ENCODE measurements around the gene WNT4. TPM values are rescaled to one million over a fixed set of nuclear protein-coding genes. Genes with fewer than 3 reads are reported as not detected.

The WNT4 gene
- total and polyA plus RNA-seq, 2 of the 8 experiments (the other 6 are each of a cell fraction or from before 2014, with no cell fraction given), result 1.3 to 6.6 TPM

DNA sequence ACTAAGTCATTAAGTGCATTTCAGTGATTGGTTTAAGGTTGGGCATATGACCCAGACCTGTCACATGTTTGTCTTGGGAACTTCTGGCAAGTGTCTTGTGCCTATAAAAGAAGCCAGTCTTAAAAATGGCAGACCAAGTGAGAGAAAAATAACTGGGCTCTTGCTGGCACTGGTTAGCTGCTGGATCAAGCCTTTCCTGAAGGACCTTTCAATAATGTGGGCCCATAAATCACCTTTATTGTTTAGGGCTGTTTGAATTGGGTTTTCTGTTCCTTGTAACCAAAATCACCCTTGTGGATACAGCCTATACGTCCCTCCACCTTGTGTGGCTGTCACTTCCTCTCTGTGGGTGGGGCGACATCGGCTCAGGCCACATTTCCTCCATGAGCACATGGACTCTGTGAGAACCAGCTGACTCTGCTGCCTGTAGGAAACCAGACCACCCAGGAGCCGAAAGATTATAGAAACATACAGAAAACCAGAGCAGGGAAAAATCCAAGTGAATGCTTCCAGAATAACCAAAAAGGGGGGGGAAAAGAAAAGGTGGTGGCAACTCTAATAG lies 25.6 kb upstream of the WNT4 start:
- H3K14ac ChIP-seq (ENCODE audit: insufficient read length), result no peak overlapping the region

More for the DNA sequence above, 25.6 kb upstream of the WNT4 start:
- no peak overlapping the region for H3K9ac ChIP-seq (replicated peaks in 1 of 4; ENCODE audit: extremely low read depth in 1 of 4, low read depth in 3 of 4, low read length in 3 of 4)
- H3K27me3 ChIP-seq (replicated peaks in 1 of 4; ENCODE audit: control insufficient read depth in 3 of 4, extremely low read depth in 1 of 4, insufficient read depth in 3 of 4, low read length in 3 of 4), result no peaks in the 10 kb centered on the region; a peak in 1 of 7 replicates
- TF ChIP-seq SRF (IDR thresholded peaks at IDR 0.05; ENCODE audit: low read depth, low read length), result no peak
- H2BK20ac ChIP-seq (ENCODE audit: low read length), result no peak overlapping the region
- no peak overlapping the region for H2BK15ac ChIP-seq (ENCODE audit: low read length)
- POLR2A ChIA-PET (ENCODE audit: partially characterized antibody), result no interaction called here
- H3K36me3 ChIP-seq (ENCODE audit: control insufficient read depth in 2 of 4, insufficient read depth in 4 of 4, low read length in 3 of 4), result no peaks in the 10 kb centered on the region
- no peak overlapping the region for H3K4me2 ChIP-seq (ENCODE audit: insufficient read depth in 1 of 2, low read depth in 2 of 2, low read length in 2 of 2)
- H3K56ac ChIP-seq (replicated peaks; ENCODE audit: insufficient read length, low read depth, low read length), result no peak overlapping the region
- CTCF ChIA-PET (ENCODE audit: partially characterized antibody), result interaction anchor here (0.6 to 1.9 kb wide), 2 partner anchors 107 to 395 kb away, joined by 4 read pairs; no protein-coding TSS in a partner anchor
- no peaks in the 10 kb centered on the region for H4K20me1 ChIP-seq (replicated peaks in 1 of 2; ENCODE audit: control insufficient read depth in 1 of 2, insufficient read depth in 2 of 2, low read length in 2 of 2)
- H3K4me1 ChIP-seq (replicated peaks in 1 of 4; ENCODE audit: control insufficient read depth in 3 of 4, insufficient read depth in 4 of 4, low read length in 3 of 4), result no peaks in the 10 kb centered on the region; a peak in 1 of 7 replicates
- FAIRE-seq (no peak), DNase-seq (ENCODE audit: low read depth in 1 of 2, low spot score in 2 of 2) (no peak)
- H3K4ac ChIP-seq (replicated peaks; ENCODE audit: insufficient read length, low read depth, low read length), result no peak overlapping the region
- no peak overlapping the region for H2BK5ac ChIP-seq (ENCODE audit: low read depth, low read length)
- H3K23me2 ChIP-seq (ENCODE audit: low read depth, low read length), result no peaks in the 10 kb centered on the region
- H4K8ac ChIP-seq (ENCODE audit: extremely low read depth, insufficient read depth, low read length), result no peak overlapping the region
- H3K79me2 ChIP-seq (ENCODE audit: control insufficient read depth in 1 of 2, insufficient read depth in 2 of 2, low read length in 2 of 2), result no peaks in the 10 kb centered on the region
- H2BK120ac ChIP-seq (replicated peaks; ENCODE audit: low read depth, low read length), result no peak overlapping the region
- H2BK12ac ChIP-seq (ENCODE audit: low read depth, low read length), result no peak overlapping the region
- H4K91ac ChIP-seq (replicated peaks; ENCODE audit: insufficient read length, low read length), result no peak overlapping the region
- no peak overlapping the region for H2AFZ ChIP-seq (ENCODE audit: low read length)
- no peak overlapping the region for H3K23ac ChIP-seq (ENCODE audit: insufficient read length)
- H3K27ac ChIP-seq (ENCODE audit: low read depth, low read length), result no peak overlapping the region
- H2AK5ac ChIP-seq (ENCODE audit: low read depth, low read length), result no peak overlapping the region
- no peak overlapping the region for H4K5ac ChIP-seq (ENCODE audit: insufficient read length, low read depth, low read length)
- H3K4me3 ChIP-seq (ENCODE audit: extremely low read depth in 1 of 4, insufficient read depth in 2 of 4, low read depth in 3 of 4, low read length in 4 of 4), result no peak overlapping the region
- H3K79me1 ChIP-seq (ENCODE audit: low read depth, low read length), result no peaks in the 10 kb centered on the region
- WGBS, 2 experiments (ENCODE audit: extremely low coverage in 1 of 2, insufficient coverage in 1 of 2, insufficient read length in 1 of 2, insufficient replicate concordance in 2 of 2, low coverage in 1 of 2, low lambda C conversion rate in 2 of 2, missing lambda C conversion rate in 1 of 2), result 70% methylated on average over 4 of the region's 4 CpGs; no CpG with 5 or more reads in 1 of the 2 experiments
- peaks cover 0 to under 1% of the 10 kb centered on the region in 2 experiments; a peak in 1 of 4 replicates for H3K9me3 ChIP-seq (ENCODE audit: insufficient read depth in 2 of 2, low read depth in 1 of 2, low read length in 1 of 2)
- H3K18ac ChIP-seq (ENCODE audit: extremely low read depth, low read length), result no peak overlapping the region
